ENCODE measurements around the gene FAM229A.

The FAM229A gene

DNA sequence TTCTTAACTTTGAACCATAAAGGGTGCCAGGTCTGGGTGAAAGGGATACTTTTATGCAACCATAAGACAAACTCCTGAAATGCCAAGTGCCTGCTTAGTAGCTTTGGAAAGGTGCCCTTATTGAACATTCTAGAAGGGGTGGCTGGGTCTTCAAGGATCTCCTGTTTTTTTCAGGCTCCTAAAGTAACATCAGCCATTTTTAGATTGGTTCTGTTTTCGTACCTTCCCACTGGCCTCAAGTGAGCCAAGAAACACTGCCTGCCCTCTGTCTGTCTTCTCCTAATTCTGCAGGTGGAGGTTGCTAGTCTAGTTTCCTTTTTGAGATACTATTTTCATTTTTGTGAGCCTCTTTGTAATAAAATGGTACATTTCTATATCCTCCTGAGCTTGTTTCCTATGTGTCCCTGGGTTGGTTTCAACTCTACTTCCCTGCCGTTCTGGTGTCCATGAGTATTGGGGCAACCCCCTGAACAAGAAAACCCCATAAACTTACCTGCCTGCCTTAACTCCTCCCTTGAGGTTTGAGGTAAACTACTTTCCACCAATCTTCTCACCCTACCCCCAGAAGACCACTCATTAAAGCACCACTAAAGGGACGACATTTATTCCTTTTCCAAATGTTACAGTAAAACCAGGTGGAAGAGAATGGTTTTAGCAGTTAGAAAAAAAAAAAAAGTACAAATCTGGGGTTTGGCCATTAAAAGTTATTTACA, 28.9 kb downstream of the FAM229A start:
- H3K4me1 ChIP-seq (ENCODE audit: control insufficient read depth in 5 of 5, insufficient read depth in 5 of 5, low read length in 5 of 5): peaks cover 0 to 36% (median 32%) of the 10 kb centered on the region in 5 donors
- H3K36me3 ChIP-seq (ENCODE audit: control insufficient read depth in 5 of 5, insufficient read depth in 5 of 5, low read length in 5 of 5): peaks cover 0 to 51% (median 36%) of the 10 kb centered on the region in 5 donors
- H3K4me3 ChIP-seq (ENCODE audit: low read depth in 1 of 5, low read length in 5 of 5): no peak overlapping the region
- no peaks in the 10 kb centered on the region for H3K9me3 ChIP-seq (ENCODE audit: control insufficient read depth in 5 of 5, low read length in 5 of 5)
- peaks cover 0 to 2% (median 0%) of the 10 kb centered on the region in 5 donors for H3K27me3 ChIP-seq (ENCODE audit: control insufficient read depth in 5 of 5, insufficient read depth in 4 of 5, low read length in 5 of 5)
- peak overlapping the region in 1 of 5 donors; percentile 26 for H3K9ac ChIP-seq (ENCODE audit: low read length in 5 of 5)
- no peak overlapping the region for H3K27ac ChIP-seq (ENCODE audit: low read depth, low read length)

DNA sequence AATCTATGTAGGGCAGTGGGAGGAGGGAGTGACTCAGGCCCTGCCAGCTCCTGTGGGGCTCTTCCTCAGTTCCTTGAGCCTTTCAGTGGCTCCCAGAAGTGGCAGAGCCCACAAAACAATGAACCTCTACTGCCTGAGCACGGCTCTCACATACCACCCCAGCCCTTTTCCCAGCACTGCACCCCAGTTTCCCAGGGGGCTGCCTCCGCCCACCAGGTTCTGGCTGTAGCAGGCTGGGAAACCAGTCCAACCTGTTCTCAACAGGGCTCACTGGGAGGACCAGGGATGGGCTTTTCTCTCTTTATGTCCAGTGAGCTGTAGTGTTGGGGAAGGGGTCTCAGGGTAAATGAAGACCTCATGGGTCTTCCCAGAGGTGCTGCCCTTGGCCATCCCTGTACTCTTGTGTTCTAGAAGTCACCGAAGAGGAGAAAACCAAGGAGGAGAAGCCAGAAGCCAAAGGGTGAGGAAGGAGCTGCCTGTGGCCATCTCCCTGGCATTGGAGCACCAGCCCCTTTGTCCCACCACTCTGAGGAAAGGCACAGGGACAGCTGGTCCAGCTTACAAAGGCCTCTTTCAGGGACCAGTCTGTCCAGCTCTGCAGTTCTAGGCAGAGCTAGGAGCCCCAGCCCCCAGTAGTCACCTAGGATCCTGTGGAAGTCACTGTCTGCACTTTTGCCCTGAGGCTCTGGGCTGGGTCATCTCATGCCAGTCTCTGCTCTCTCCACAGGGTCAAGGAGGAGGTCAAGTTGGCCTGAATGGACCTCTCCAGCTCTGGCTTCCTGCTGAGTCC, 29.8 kb downstream of the FAM229A start:
- Histone ChIP-seq H3K9ac (ENCODE audit: low read length in 5 of 5) (no peak overlapping the region), H3K9me3 (ENCODE audit: control insufficient read depth in 5 of 5, low read length in 5 of 5) (no peaks in the 10 kb centered on the region), H3K36me3 (ENCODE audit: control insufficient read depth in 5 of 5, insufficient read depth in 5 of 5, low read length in 5 of 5) (peaks cover 4 to 59% (median 42%) of the 10 kb centered on the region in 5 donors), H3K27ac (ENCODE audit: low read depth, low read length) (no peak overlapping the region), H3K4me1 (ENCODE audit: control insufficient read depth in 5 of 5, insufficient read depth in 5 of 5, low read length in 5 of 5) (peaks cover 0 to 27% (median 24%) of the 10 kb centered on the region in 5 donors), H3K4me3 (ENCODE audit: low read depth in 1 of 5, low read length in 5 of 5) (no peak overlapping the region), H3K27me3 (ENCODE audit: control insufficient read depth in 5 of 5, insufficient read depth in 4 of 5, low read length in 5 of 5) (peaks cover 0 to 2% (median 0%) of the 10 kb centered on the region in 5 donors)

DNA sequence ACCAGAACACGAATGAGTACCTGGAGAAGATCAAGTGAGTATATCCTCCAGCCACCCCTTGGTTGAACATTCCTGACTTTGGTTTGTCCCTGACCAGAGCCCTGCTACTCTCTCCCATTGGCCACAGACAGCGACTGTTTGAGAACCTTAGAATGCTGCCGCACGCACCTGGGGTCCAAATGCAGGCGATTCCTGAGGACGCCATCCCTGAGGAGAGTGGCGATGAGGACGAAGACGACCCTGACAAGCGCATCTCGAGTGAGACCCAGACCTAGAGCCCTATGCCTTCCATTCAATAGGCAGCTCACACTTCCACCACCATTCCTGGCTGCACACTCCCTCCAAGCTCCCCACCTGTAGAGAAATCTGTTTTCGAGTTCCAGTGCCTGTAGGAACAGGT, 30.7 kb downstream of the FAM229A start:
- Histone ChIP-seq H3K4me1 (ENCODE audit: control insufficient read depth in 5 of 5, insufficient read depth in 5 of 5, low read length in 5 of 5) (peaks cover 0 to 17% (median 15%) of the 10 kb centered on the region in 5 donors), H3K9me3 (ENCODE audit: control insufficient read depth in 5 of 5, low read length in 5 of 5) (no peaks in the 10 kb centered on the region), H3K36me3 (ENCODE audit: control insufficient read depth in 5 of 5, insufficient read depth in 5 of 5, low read length in 5 of 5) (peaks cover 4 to 67% (median 50%) of the 10 kb centered on the region in 5 donors), H3K9ac (ENCODE audit: low read length in 5 of 5) (no peak overlapping the region), H3K27me3 (ENCODE audit: control insufficient read depth in 5 of 5, insufficient read depth in 4 of 5, low read length in 5 of 5) (peaks cover 0 to 2% (median 0%) of the 10 kb centered on the region in 5 donors), H3K27ac (ENCODE audit: low read depth, low read length) (no peak overlapping the region), H3K4me3 (ENCODE audit: low read depth in 1 of 5, low read length in 5 of 5) (no peak overlapping the region)

DNA sequence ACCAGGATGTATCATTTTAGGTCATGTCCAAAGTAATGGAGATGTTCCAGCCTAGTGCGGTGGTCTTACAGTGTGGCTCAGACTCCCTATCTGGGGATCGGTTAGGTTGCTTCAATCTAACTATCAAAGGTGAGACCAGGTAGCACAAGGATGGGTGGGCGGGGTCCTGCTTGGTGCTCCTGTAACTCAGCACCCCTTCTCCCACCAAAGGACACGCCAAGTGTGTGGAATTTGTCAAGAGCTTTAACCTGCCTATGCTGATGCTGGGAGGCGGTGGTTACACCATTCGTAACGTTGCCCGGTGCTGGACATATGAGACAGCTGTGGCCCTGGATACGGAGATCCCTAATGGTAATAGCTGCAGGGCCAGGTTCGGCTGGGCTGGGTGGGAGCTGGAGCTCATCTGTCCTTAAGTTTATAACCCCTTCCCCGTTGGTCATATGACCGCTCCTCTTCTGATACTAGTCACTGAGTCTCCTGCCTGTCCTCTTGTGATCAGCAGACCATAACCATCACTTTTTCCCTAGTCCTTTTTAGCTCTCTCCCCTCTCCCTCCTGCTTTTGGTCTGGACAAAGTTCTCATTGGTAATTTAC, 31.6 kb downstream of the FAM229A start:
- Histone ChIP-seq H3K9me3 (ENCODE audit: control insufficient read depth in 5 of 5, low read length in 5 of 5) (no peaks in the 10 kb centered on the region), H3K9ac (ENCODE audit: low read length in 5 of 5) (no peak overlapping the region), H3K4me1 (ENCODE audit: control insufficient read depth in 5 of 5, insufficient read depth in 5 of 5, low read length in 5 of 5) (peaks cover 0 to 12% (median 10%) of the 10 kb centered on the region in 5 donors), H3K4me3 (ENCODE audit: low read depth in 1 of 5, low read length in 5 of 5) (no peak overlapping the region), H3K36me3 (ENCODE audit: control insufficient read depth in 5 of 5, insufficient read depth in 5 of 5, low read length in 5 of 5) (peaks cover 4 to 67% (median 50%) of the 10 kb centered on the region in 5 donors), H3K27ac (ENCODE audit: low read depth, low read length) (no peak overlapping the region), H3K27me3 (ENCODE audit: control insufficient read depth in 5 of 5, insufficient read depth in 4 of 5, low read length in 5 of 5) (peaks cover 0 to 2% (median 0%) of the 10 kb centered on the region in 5 donors)

DNA sequence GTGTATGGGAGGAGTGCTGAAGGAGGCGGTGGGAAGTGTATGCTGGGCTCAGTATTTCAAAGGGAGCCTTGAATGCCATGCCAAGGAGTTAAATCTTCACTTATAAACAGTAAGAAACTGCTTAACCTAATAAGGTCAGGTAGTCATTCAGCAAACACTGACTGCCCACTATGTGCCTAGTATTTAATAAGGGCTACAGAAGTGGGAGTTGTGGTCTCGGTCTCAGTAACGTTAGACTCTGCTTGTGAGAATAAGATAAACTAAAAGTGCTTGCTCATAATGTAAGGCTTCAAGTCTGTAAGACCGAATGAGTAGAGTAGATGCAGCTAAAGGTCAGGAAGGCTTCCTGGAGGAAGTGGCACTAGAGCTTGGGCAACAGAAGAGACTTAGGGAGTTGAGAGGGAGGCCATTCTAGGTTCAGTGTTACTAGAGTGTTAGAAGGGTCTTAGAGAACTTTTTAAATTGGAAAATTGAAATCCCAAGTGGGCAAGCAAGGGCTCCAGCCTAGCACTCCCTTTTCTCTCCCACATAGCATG, 32.3 kb downstream of the FAM229A start:
- no peak overlapping the region for H3K27ac ChIP-seq (ENCODE audit: low read depth, low read length)

DNA sequence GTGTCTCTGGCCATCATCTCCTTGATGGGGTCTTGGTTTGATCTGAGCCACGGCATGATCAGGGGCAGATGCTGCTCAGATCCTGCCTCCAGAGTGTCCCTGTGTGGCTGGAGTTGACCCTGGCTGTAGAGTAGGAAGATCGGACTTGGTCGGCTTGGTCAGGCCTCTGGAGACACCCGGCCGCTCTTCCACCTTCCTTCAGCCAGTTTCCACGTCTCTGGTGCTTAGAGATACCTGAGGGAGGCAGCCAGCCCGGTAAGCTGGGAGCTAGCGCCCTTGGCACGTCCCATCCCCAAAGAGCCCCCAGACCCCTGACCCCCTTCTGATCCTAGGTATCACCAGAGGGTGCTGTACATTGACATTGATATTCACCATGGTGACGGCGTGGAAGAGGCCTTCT, 35.1 kb downstream of the FAM229A start:
- no peak overlapping the region for H3K4me3 ChIP-seq (ENCODE audit: low read depth in 1 of 5, low read length in 5 of 5)
- no peaks in the 10 kb centered on the region for H3K9me3 ChIP-seq (ENCODE audit: control insufficient read depth in 5 of 5, low read length in 5 of 5)
- no peak overlapping the region for H3K27ac ChIP-seq (ENCODE audit: low read depth, low read length)
- peak overlapping the region in 1 of 5 donors; percentile 30 for H3K9ac ChIP-seq (ENCODE audit: low read length in 5 of 5)
- H3K4me1 ChIP-seq (ENCODE audit: control insufficient read depth in 5 of 5, insufficient read depth in 5 of 5, low read length in 5 of 5): no peaks in the 10 kb centered on the region
- H3K36me3 ChIP-seq (ENCODE audit: control insufficient read depth in 5 of 5, insufficient read depth in 5 of 5, low read length in 5 of 5): peaks cover 4 to 66% (median 47%) of the 10 kb centered on the region in 5 donors
- no peaks in the 10 kb centered on the region for H3K27me3 ChIP-seq (ENCODE audit: control insufficient read depth in 5 of 5, insufficient read depth in 4 of 5, low read length in 5 of 5)

More for the DNA sequence above, 32.3 kb downstream of the FAM229A start:
- H3K36me3 ChIP-seq (ENCODE audit: control insufficient read depth in 5 of 5, insufficient read depth in 5 of 5, low read length in 5 of 5): peaks cover 4 to 73% (median 51%) of the 10 kb centered on the region in 5 donors
- H3K4me1 ChIP-seq (ENCODE audit: control insufficient read depth in 5 of 5, insufficient read depth in 5 of 5, low read length in 5 of 5): peaks cover 0 to 10% (median 8%) of the 10 kb centered on the region in 5 donors
- no peaks in the 10 kb centered on the region for H3K9me3 ChIP-seq (ENCODE audit: control insufficient read depth in 5 of 5, low read length in 5 of 5)
- no peak overlapping the region for H3K4me3 ChIP-seq (ENCODE audit: low read depth in 1 of 5, low read length in 5 of 5)
- peaks cover 0 to 2% (median 0%) of the 10 kb centered on the region in 5 donors for H3K27me3 ChIP-seq (ENCODE audit: control insufficient read depth in 5 of 5, insufficient read depth in 4 of 5, low read length in 5 of 5)
- H3K9ac ChIP-seq (ENCODE audit: low read length in 5 of 5): no peak overlapping the region

DNA sequence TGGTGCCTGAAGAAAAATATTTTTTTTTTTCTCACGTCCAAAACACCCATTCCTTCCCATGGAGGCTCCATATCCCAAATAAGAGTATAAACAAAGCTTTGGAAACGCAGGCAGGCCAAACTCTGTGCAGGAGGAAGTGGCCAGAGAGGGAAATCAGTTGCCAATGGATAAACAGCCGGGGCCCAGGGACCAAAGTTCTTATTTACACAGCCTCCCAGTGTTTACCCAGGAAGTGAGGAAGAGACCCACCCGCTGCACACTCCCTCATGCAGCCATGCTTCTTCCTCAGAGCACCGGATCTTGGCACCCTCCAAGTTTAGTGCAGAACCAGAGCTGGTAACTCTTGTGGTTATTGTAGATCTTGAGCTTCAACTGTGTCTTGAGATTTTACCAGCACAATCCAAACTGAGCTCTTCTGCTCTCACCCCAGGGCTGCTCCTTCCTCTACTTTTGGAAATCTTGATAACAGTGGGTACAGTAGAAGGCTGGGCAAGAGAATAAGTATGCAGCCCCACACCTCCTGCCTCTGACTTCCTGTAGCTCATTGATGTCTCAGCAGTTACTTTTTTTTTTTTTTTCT, 40.5 kb downstream of the FAM229A start:
- H3K4me3 ChIP-seq (ENCODE audit: low read depth in 1 of 5, low read length in 5 of 5): no peak overlapping the region
- no peak overlapping the region for H3K9ac ChIP-seq (ENCODE audit: low read length in 5 of 5)
- H3K9me3 ChIP-seq (ENCODE audit: control insufficient read depth in 5 of 5, low read length in 5 of 5): no peaks in the 10 kb centered on the region
- peaks cover 0 to 8% (median 0%) of the 10 kb centered on the region in 5 donors for H3K4me1 ChIP-seq (ENCODE audit: control insufficient read depth in 5 of 5, insufficient read depth in 5 of 5, low read length in 5 of 5)
- H3K27ac ChIP-seq (ENCODE audit: low read depth, low read length): no peak overlapping the region
- no peaks in the 10 kb centered on the region for H3K27me3 ChIP-seq (ENCODE audit: control insufficient read depth in 5 of 5, insufficient read depth in 4 of 5, low read length in 5 of 5)
- H3K36me3 ChIP-seq (ENCODE audit: control insufficient read depth in 5 of 5, insufficient read depth in 5 of 5, low read length in 5 of 5): peaks cover 5 to 32% (median 8%) of the 10 kb centered on the region in 5 donors

DNA sequence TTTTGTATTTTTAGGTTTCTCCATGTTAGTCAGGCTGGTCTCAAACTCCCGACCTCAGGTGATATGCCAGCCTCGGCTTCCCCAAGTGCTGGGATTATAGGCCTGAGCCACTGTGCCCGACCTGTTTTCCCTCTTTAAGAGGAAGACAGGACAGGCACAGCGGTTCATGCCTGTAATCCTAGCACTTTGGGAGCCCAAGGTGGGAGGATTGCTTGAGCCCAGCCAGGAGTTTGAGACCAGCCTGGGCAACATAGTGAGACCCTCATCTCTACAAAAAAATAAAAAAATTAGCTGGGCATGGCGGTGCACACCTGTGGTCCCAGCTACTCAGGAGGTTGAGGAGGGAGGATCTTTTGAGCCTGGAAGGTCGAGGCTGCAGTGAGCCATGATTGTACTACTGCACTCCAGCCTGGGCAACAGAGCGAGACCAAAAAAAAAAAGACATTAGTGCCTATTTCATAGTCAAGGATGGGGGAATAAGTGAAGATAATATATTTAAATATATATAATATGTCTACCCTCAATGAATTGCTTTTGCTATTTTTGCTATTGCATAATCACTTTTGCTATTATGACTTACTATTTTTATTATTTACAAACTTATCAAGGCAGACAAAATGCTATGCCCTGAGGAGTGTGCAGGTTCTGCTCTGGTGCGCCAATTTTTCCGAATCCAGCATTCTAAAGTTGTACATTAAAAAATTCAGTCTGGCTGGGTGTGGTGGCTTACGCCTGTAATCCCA, 44.0 kb downstream of the FAM229A start:
- peaks cover 0 to 8% (median 0%) of the 10 kb centered on the region in 5 donors for H3K4me1 ChIP-seq (ENCODE audit: control insufficient read depth in 5 of 5, insufficient read depth in 5 of 5, low read length in 5 of 5)
- no peaks in the 10 kb centered on the region for H3K9me3 ChIP-seq (ENCODE audit: control insufficient read depth in 5 of 5, low read length in 5 of 5)
- H3K9ac ChIP-seq (ENCODE audit: low read length in 5 of 5): no peak overlapping the region
- no peak overlapping the region for H3K4me3 ChIP-seq (ENCODE audit: low read depth in 1 of 5, low read length in 5 of 5)
- no peaks in the 10 kb centered on the region for H3K27me3 ChIP-seq (ENCODE audit: control insufficient read depth in 5 of 5, insufficient read depth in 4 of 5, low read length in 5 of 5)
- no peak overlapping the region for H3K27ac ChIP-seq (ENCODE audit: low read depth, low read length)
- H3K36me3 ChIP-seq (ENCODE audit: control insufficient read depth in 5 of 5, insufficient read depth in 5 of 5, low read length in 5 of 5): peaks cover 4 to 21% (median 6%) of the 10 kb centered on the region in 5 donors

DNA sequence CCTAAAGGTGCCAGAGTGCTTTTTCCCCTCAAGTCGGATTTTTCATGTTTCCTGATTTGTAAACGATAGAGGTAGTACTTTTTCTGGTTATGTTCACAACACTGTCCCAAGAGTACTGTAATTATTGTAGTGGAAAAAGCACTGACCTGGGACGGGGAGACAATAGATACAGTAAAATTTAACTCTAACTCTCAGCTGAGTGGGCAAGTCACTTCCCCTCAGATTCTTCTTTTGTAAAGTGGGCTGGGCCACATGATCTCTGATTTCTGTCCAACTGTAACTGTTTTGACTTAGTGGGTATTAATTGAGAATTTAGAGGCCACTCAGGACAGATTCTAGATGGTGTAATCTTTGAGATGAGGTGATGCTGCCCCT, 45.4 kb downstream of the FAM229A start:
- Histone ChIP-seq H3K9ac (ENCODE audit: low read length in 5 of 5) (no peak overlapping the region), H3K4me1 (ENCODE audit: control insufficient read depth in 5 of 5, insufficient read depth in 5 of 5, low read length in 5 of 5) (peaks cover 0 to 7% (median 0%) of the 10 kb centered on the region in 5 donors), H3K36me3 (ENCODE audit: control insufficient read depth in 5 of 5, insufficient read depth in 5 of 5, low read length in 5 of 5) (peaks cover 4 to 21% (median 6%) of the 10 kb centered on the region in 5 donors), H3K27me3 (ENCODE audit: control insufficient read depth in 5 of 5, insufficient read depth in 4 of 5, low read length in 5 of 5) (no peaks in the 10 kb centered on the region), H3K27ac (ENCODE audit: low read depth, low read length) (no peak overlapping the region), H3K9me3 (ENCODE audit: control insufficient read depth in 5 of 5, low read length in 5 of 5) (no peaks in the 10 kb centered on the region), H3K4me3 (ENCODE audit: low read depth in 1 of 5, low read length in 5 of 5) (no peak overlapping the region)

All from subcutaneous abdominal adipose tissue (tissue), 5 donors.